ENCODE data around the gene GAGE12F.
"Not testable (repeated sequence)": the region's sequence is repeated elsewhere in the genome, so short reads cannot be mapped to it uniquely, and the experiment has no call there.

GAGE12F gene

GRCh38 chrX:49560542-49560941 is at the start of gene GAGE12F:
TSS of gene GAGE12F (plus strand) at chrX:49560842. CDS start at chrX:49561997, 1,155 bp downstream.
- H3K4me3 ChIP-seq (ENCODE audit: low read depth, low read length): not testable (repeated sequence)

GRCh38 chrX:49531877-49532276 is 28.8 kb upstream of the GAGE12F start, which contains the start of gene GAGE12C:
TSS of gene GAGE12C (plus strand) at chrX:49532177. CDS start at chrX:49533332, 1,155 bp downstream.
- H3K4me3 ChIP-seq (ENCODE audit: low read depth, low read length): not testable (repeated sequence)

GRCh38 chrX:49541433-49541832 is 19.2 kb upstream of the GAGE12F start, which contains the start of gene GAGE12D:
TSS of gene GAGE12D (plus strand) at chrX:49541733. CDS start at chrX:49542888, 1,155 bp downstream.
- H3K4me3 ChIP-seq (ENCODE audit: low read depth, low read length): not testable (repeated sequence)

GRCh38 chrX:49550989-49551388 is 9.7 kb upstream of the GAGE12F start, which contains the start of gene GAGE12E:
TSS of gene GAGE12E (plus strand) at chrX:49551289. CDS start at chrX:49552444, 1,155 bp downstream.
- H3K4me3 ChIP-seq (ENCODE audit: low read depth, low read length): not testable (repeated sequence)

GRCh38 chrX:49568728-49569127 is 8.1 kb downstream of the GAGE12F start:
- H3K4me3 ChIP-seq (ENCODE audit: low read depth, low read length): not testable (repeated sequence)

GRCh38 chrX:49569152-49569551 is 8.5 kb downstream of the GAGE12F start:
- H3K4me3 ChIP-seq (ENCODE audit: low read depth, low read length): not testable (repeated sequence)

GRCh38 chrX:49570100-49570499 is 9.5 kb downstream of the GAGE12F start, which contains the start of gene GAGE12G:
TSS of gene GAGE12G (plus strand) at chrX:49570400. CDS start at chrX:49571555, 1,155 bp downstream.
- H3K4me3 ChIP-seq (ENCODE audit: low read depth, low read length): not testable (repeated sequence)

GRCh38 chrX:49579649-49580048 is 19.0 kb downstream of the GAGE12F start, which contains the start of gene GAGE12H:
TSS of gene GAGE12H (plus strand) at chrX:49579949. CDS start at chrX:49581104, 1,155 bp downstream.
- not testable (repeated sequence) for H3K4me3 ChIP-seq (ENCODE audit: low read depth, low read length)

GRCh38 chrX:49589196-49589595 is 28.6 kb downstream of the GAGE12F start, which contains the start of gene GAGE2A:
TSS of gene GAGE2A (plus strand) at chrX:49589496. CDS start at chrX:49590651, 1,155 bp downstream.
- H3K4me3 ChIP-seq (ENCODE audit: low read depth, low read length): not testable (repeated sequence)

- not testable (repeated sequence) for H3K4me3 ChIP-seq (ENCODE audit: low read depth, low read length)
Measured at GRCh38 chrX:49589769-49590478, 29.3 kb downstream of the GAGE12F start.

- not testable (repeated sequence) for H3K4me3 ChIP-seq (ENCODE audit: low read depth, low read length)
Measured at GRCh38 chrX:49590488-49590887, 29.8 kb downstream of the GAGE12F start.

GRCh38 chrX:49598720-49599119 is 38.1 kb downstream of the GAGE12F start, which contains the start of gene GAGE1:
TSS of gene GAGE1 (plus strand) at chrX:49599020. CDS start at chrX:49600175, 1,155 bp downstream.
- not testable (repeated sequence) for H3K4me3 ChIP-seq (ENCODE audit: low read depth, low read length)

- TF ChIP-seq CTCF (IDR thresholded peaks at IDR 0.05; ENCODE audit: low read depth, low read length): no peak
- no peak overlapping the region for H3K4me3 ChIP-seq (ENCODE audit: low read depth, low read length)
Measured at GRCh38 chrX:49610718-49611310, 50.2 kb downstream of the GAGE12F start.
